ENCODE measurements around the gene RAB31.
"Not testable (repeated sequence)": the region's sequence is repeated elsewhere in the genome, so short reads cannot be mapped to it uniquely, and the experiment has no call there.

RAB31 gene

DNA sequence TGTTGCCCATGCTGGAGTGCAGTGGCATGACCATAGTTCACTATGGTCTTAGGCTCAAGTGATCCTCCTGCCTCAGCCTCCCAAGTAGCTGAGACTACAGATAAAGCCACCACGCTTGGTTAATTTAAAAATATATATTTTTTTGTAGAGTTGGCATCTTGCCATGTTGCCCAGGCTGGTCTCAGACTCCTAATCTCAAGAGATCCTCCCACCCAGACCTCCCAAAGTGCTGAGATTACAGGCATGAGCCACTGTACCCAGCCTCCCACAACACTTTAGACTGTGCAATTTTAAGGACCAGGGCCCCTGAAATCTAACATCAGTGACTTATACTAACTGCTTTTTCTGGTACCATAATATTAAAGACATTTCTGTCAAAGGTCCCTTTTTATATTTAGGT is 182.9 kb downstream of the RAB31 start:
- H3K27me3 ChIP-seq (ENCODE audit: control insufficient read depth, insufficient read depth, low read length): no peaks in the 10 kb centered on the region
- no peak overlapping the region for H3K9ac ChIP-seq (ENCODE audit: low read length)
- H3K4me1 ChIP-seq (ENCODE audit: control insufficient read depth, insufficient read depth, low read length): no peaks in the 10 kb centered on the region
- H3K9me3 ChIP-seq (ENCODE audit: control insufficient read depth, low read length): no peaks in the 10 kb centered on the region
- no peak overlapping the region for H3K4me3 ChIP-seq (ENCODE audit: low read length)
- H3K36me3 ChIP-seq (ENCODE audit: control insufficient read depth, insufficient read depth, low read length): no peaks in the 10 kb centered on the region

DNA sequence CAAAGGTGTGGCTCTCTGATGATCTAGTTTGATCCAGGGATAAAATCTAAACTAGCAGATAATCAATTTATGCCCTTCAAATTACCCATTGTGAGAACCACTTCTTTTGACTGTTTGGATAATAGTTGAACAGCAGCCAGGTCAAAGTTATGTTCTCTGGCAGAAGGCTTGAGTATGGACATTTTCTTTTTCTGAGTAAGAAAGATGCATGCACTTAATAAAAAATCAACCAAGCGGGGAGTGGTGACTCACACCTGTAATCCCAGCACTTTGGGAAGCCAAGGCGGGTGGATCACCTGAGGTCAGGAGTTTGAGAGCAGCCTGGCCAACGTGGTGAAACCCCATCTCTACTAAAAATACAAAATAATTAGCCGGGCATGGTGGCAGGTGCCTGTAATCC is 183.4 kb downstream of the RAB31 start:
- H3K4me3 ChIP-seq (ENCODE audit: low read length); H3K36me3 ChIP-seq (ENCODE audit: control insufficient read depth, insufficient read depth, low read length); H3K9me3 ChIP-seq (ENCODE audit: control insufficient read depth, low read length); H3K27me3 ChIP-seq (ENCODE audit: control insufficient read depth, insufficient read depth, low read length); H3K4me1 ChIP-seq (ENCODE audit: control insufficient read depth, insufficient read depth, low read length); H3K9ac ChIP-seq (ENCODE audit: low read length): not testable (repeated sequence)

GRCh38 chr18:9894454-9895068 is 186.5 kb downstream of the RAB31 start:
- Histone ChIP-seq H3K9ac (ENCODE audit: low read length) (no peak overlapping the region), H3K27me3 (ENCODE audit: control insufficient read depth, insufficient read depth, low read length) (no peaks in the 10 kb centered on the region), H3K4me1 (ENCODE audit: control insufficient read depth, insufficient read depth, low read length) (no peaks in the 10 kb centered on the region), H3K4me3 (ENCODE audit: low read length) (no peak overlapping the region), H3K9me3 (ENCODE audit: control insufficient read depth, low read length) (no peaks in the 10 kb centered on the region), H3K36me3 (ENCODE audit: control insufficient read depth, insufficient read depth, low read length) (no peaks in the 10 kb centered on the region)

DNA sequence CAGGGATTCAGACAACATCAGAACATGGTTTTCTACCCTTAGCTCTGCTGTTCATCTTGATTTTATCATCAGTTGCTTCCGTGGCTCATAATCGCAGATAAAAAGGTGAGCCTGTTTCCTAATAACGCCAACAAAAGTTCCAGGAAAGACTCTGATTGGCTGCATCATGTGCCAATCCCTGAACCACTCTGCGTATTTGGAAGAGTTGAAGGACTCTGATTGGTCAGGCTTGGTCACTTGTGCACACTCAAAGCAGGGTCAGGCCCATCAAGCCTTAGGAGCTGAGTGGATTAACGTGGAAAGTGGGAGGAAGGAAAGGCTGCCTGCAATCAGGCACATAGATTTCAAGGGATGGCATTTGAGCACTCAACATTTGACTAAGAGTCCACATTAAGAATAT is 189.0 kb downstream of the RAB31 start:
- no peaks in the 10 kb centered on the region for H3K9me3 ChIP-seq (ENCODE audit: control insufficient read depth, low read length)
- no peaks in the 10 kb centered on the region for H3K4me1 ChIP-seq (ENCODE audit: control insufficient read depth, insufficient read depth, low read length)
- no peak overlapping the region for H3K9ac ChIP-seq (ENCODE audit: low read length)
- no peaks in the 10 kb centered on the region for H3K36me3 ChIP-seq (ENCODE audit: control insufficient read depth, insufficient read depth, low read length)
- no peaks in the 10 kb centered on the region for H3K27me3 ChIP-seq (ENCODE audit: control insufficient read depth, insufficient read depth, low read length)
- H3K4me3 ChIP-seq (ENCODE audit: low read length): no peak overlapping the region

DNA sequence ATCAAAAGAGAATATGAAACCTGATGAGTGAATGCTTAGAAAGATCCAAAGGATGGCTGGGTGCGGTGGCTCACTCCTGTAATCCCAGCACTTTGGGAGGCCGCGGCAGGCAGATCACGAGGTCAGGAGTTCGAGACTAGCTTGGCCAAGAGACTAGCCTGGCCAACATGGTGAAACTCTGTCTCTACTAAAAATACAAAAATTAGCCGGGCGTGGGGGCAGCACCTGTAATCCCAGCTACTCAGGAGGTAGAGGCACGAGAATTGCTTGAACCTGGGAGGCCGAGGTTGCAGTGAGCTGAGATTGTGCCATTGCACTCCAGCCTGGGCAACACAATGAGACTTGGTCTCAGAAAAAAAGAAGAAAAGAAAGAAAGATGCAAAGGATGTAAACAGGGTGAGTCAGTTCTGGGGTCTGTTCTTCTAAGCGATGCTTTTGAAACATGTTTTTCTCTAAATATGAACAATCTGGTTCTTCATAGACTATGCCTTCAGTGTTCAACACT is 189.7 kb downstream of the RAB31 start:
- not testable (repeated sequence) for H3K36me3 ChIP-seq (ENCODE audit: control insufficient read depth, insufficient read depth, low read length); H3K27me3 ChIP-seq (ENCODE audit: control insufficient read depth, insufficient read depth, low read length); H3K4me1 ChIP-seq (ENCODE audit: control insufficient read depth, insufficient read depth, low read length); H3K9ac ChIP-seq (ENCODE audit: low read length); H3K4me3 ChIP-seq (ENCODE audit: low read length); H3K9me3 ChIP-seq (ENCODE audit: control insufficient read depth, low read length)

- H3K9ac ChIP-seq (ENCODE audit: low read length): no peak overlapping the region
- H3K4me3 ChIP-seq (ENCODE audit: low read length): no peak overlapping the region
- H3K36me3 ChIP-seq (ENCODE audit: control insufficient read depth, insufficient read depth, low read length): no peaks in the 10 kb centered on the region
- no peaks in the 10 kb centered on the region for H3K27me3 ChIP-seq (ENCODE audit: control insufficient read depth, insufficient read depth, low read length)
- no peaks in the 10 kb centered on the region for H3K4me1 ChIP-seq (ENCODE audit: control insufficient read depth, insufficient read depth, low read length)
- H3K9me3 ChIP-seq (ENCODE audit: control insufficient read depth, low read length): no peaks in the 10 kb centered on the region
These were observed 190.9 kb downstream of the RAB31 start for GRCh38 chr18:9898792-9899549.

GRCh38 chr18:9899550-9899930 is 191.4 kb downstream of the RAB31 start:
- not testable (repeated sequence) for H3K9ac ChIP-seq (ENCODE audit: low read length); H3K9me3 ChIP-seq (ENCODE audit: control insufficient read depth, low read length)

GRCh38 chr18:9900699-9901098 is 192.6 kb downstream of the RAB31 start:
- H3K9ac ChIP-seq (ENCODE audit: low read length): no peak overlapping the region
- no peaks in the 10 kb centered on the region for H3K4me1 ChIP-seq (ENCODE audit: control insufficient read depth, insufficient read depth, low read length)
- H3K27me3 ChIP-seq (ENCODE audit: control insufficient read depth, insufficient read depth, low read length): no peaks in the 10 kb centered on the region
- H3K4me3 ChIP-seq (ENCODE audit: low read length): no peak overlapping the region
- no peaks in the 10 kb centered on the region for H3K36me3 ChIP-seq (ENCODE audit: control insufficient read depth, insufficient read depth, low read length)
- H3K9me3 ChIP-seq (ENCODE audit: control insufficient read depth, low read length): no peaks in the 10 kb centered on the region

More at GRCh38 chr18:9899550-9899930, 191.4 kb downstream of the RAB31 start:
- H3K36me3 ChIP-seq (ENCODE audit: control insufficient read depth, insufficient read depth, low read length); H3K4me1 ChIP-seq (ENCODE audit: control insufficient read depth, insufficient read depth, low read length); H3K4me3 ChIP-seq (ENCODE audit: low read length); H3K27me3 ChIP-seq (ENCODE audit: control insufficient read depth, insufficient read depth, low read length): not testable (repeated sequence)

DNA sequence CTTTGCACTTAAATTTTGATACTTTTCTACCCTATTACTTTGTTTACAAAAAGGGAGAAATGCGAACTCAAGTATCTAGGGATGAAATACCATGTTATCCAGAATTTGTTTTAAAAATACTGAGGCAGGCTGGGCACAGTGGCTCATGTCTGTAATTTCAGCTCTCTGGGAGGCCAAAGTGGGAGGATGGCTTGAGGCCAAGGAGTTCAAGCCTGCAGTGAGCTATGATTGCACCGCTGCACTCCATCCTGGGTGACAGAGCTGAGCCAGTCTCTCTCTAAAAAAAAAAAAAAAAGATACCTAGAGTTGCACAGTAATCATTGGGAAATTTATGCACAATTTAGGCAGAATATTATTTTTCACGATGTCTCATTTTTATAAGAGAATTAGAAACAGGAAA is 193.3 kb downstream of the RAB31 start:
- Histone ChIP-seq H3K27me3 (ENCODE audit: control insufficient read depth, insufficient read depth, low read length) (no peaks in the 10 kb centered on the region), H3K4me1 (ENCODE audit: control insufficient read depth, insufficient read depth, low read length) (no peaks in the 10 kb centered on the region), H3K4me3 (ENCODE audit: low read length) (no peak overlapping the region), H3K9me3 (ENCODE audit: control insufficient read depth, low read length) (no peaks in the 10 kb centered on the region), H3K36me3 (ENCODE audit: control insufficient read depth, insufficient read depth, low read length) (no peaks in the 10 kb centered on the region), H3K9ac (ENCODE audit: low read length) (no peak overlapping the region)

DNA sequence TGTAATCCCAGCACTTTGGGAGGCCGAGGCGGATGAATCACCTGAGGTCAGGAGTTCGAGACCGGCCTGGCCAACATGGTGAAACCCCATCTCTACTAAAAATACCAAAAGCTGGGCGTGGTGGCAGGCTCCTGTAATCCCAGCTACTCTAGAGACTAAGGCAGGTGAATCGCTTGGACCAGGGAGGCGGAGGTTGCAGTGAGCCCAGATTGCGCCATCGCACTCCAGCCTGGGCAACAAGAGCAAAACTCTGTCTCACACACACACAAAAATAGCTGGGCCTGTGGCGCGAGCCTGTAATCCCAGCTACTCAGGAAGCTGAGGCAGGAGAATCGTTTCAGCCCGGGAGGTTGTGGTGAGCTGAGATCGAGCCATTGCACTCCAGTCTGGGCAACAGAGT is 194.2 kb downstream of the RAB31 start:
- not testable (repeated sequence) for H3K9ac ChIP-seq (ENCODE audit: low read length); H3K4me3 ChIP-seq (ENCODE audit: low read length); H3K4me1 ChIP-seq (ENCODE audit: control insufficient read depth, insufficient read depth, low read length); H3K9me3 ChIP-seq (ENCODE audit: control insufficient read depth, low read length); H3K27me3 ChIP-seq (ENCODE audit: control insufficient read depth, insufficient read depth, low read length); H3K36me3 ChIP-seq (ENCODE audit: control insufficient read depth, insufficient read depth, low read length)

- no peaks in the 10 kb centered on the region for H3K27me3 ChIP-seq (ENCODE audit: control insufficient read depth, insufficient read depth, low read length)
- no peaks in the 10 kb centered on the region for H3K9me3 ChIP-seq (ENCODE audit: control insufficient read depth, low read length)
- H3K4me3 ChIP-seq (ENCODE audit: low read length): no peak overlapping the region
- H3K9ac ChIP-seq (ENCODE audit: low read length): no peak overlapping the region
- H3K4me1 ChIP-seq (ENCODE audit: control insufficient read depth, insufficient read depth, low read length): no peaks in the 10 kb centered on the region
- H3K36me3 ChIP-seq (ENCODE audit: control insufficient read depth, insufficient read depth, low read length): no peaks in the 10 kb centered on the region
These were observed 194.7 kb downstream of the RAB31 start for GRCh38 chr18:9902832-9903231.

GRCh38 chr18:9905401-9905922 is 197.4 kb downstream of the RAB31 start:
- Histone ChIP-seq H3K9ac (ENCODE audit: low read length) (no peak overlapping the region), H3K9me3 (ENCODE audit: control insufficient read depth, low read length) (no peaks in the 10 kb centered on the region), H3K4me3 (ENCODE audit: low read length) (no peak overlapping the region), H3K4me1 (ENCODE audit: control insufficient read depth, insufficient read depth, low read length) (no peaks in the 10 kb centered on the region), H3K27me3 (ENCODE audit: control insufficient read depth, insufficient read depth, low read length) (no peaks in the 10 kb centered on the region), H3K36me3 (ENCODE audit: control insufficient read depth, insufficient read depth, low read length) (no peaks in the 10 kb centered on the region)

Measured in mucosa of stomach (tissue), 1 donor.